Middle frontal gyrus (tissue), 1 donor: ENCODE data around the gene ZNF730.
"Not testable (repeated sequence)": the region's sequence is repeated elsewhere in the genome, so short reads cannot be mapped to it uniquely, and the experiment has no call there.

Experiments used
- DNase-seq: peaks from one replicate; pipeline ENCODE4 v3.0.0-alpha.2; 2015; ENCODE audit warnings: low spot score; ENCODE audit errors: extremely low spot score

Gene ZNF730

GRCh38 chr19:23116802-23117571 is at the start of gene ZNF730:
ZNF730 (plus strand) TSS chr19:23117025; CDS start chr19:23117174, 149 bp downstream.
- DNase-seq, result peak; percentile 39

- DNase-seq, result no peak
These were observed 46.3 kb upstream of the ZNF730 start for GRCh38 chr19:23070353-23071146.

GRCh38 chr19:23071147-23071511 is 45.7 kb upstream of the ZNF730 start:
- DNase-seq, result no peak

GRCh38 chr19:23075031-23075733 is 41.6 kb upstream of the ZNF730 start:
- DNase-seq, result no peak

- not testable (repeated sequence) for DNase-seq
These were observed 39.0 kb upstream of the ZNF730 start for GRCh38 chr19:23077776-23078175.

GRCh38 chr19:23093832-23094231 is 23.0 kb upstream of the ZNF730 start:
- no peak for DNase-seq

- DNase-seq, result no peak
These were observed 21.4 kb upstream of the ZNF730 start for GRCh38 chr19:23095418-23095817.

- no peak for DNase-seq
These were observed 18.5 kb upstream of the ZNF730 start for GRCh38 chr19:23098286-23098685.

- no peak for DNase-seq
These were observed 17.8 kb upstream of the ZNF730 start for GRCh38 chr19:23098988-23099387.

- no peak for DNase-seq
These were observed 16.9 kb upstream of the ZNF730 start for GRCh38 chr19:23099966-23100365.

- no peak for DNase-seq
These were observed 15.6 kb upstream of the ZNF730 start for GRCh38 chr19:23101241-23101640.

- no peak for DNase-seq
These were observed 1.6 kb downstream of the ZNF730 start for GRCh38 chr19:23118400-23118799.

GRCh38 chr19:23134211-23134610 is 17.4 kb downstream of the ZNF730 start:
- not testable (repeated sequence) for DNase-seq

GRCh38 chr19:23145617-23146415 is 29.0 kb downstream of the ZNF730 start:
- no peak for DNase-seq

- DNase-seq, result no peak
These were observed 43.9 kb downstream of the ZNF730 start for GRCh38 chr19:23160766-23161165.

- DNase-seq, result not testable (repeated sequence)
These were observed 51.5 kb downstream of the ZNF730 start for GRCh38 chr19:23168286-23168685.

GRCh38 chr19:23183251-23183650 is 66.4 kb downstream of the ZNF730 start:
- no peak for DNase-seq

- DNase-seq, result no peak
These were observed 73.5 kb downstream of the ZNF730 start for GRCh38 chr19:23190341-23190740.
